Inflammatory macrophage (primary cell): Measurements from ENCODE around the gene PRRT1B.

Source experiments
- DNase-seq, 2 donors: peaks; one replicate each; pipeline ENCODE4 v3.0.0-alpha.2; 2020 to 2022

The PRRT1B gene

DNA sequence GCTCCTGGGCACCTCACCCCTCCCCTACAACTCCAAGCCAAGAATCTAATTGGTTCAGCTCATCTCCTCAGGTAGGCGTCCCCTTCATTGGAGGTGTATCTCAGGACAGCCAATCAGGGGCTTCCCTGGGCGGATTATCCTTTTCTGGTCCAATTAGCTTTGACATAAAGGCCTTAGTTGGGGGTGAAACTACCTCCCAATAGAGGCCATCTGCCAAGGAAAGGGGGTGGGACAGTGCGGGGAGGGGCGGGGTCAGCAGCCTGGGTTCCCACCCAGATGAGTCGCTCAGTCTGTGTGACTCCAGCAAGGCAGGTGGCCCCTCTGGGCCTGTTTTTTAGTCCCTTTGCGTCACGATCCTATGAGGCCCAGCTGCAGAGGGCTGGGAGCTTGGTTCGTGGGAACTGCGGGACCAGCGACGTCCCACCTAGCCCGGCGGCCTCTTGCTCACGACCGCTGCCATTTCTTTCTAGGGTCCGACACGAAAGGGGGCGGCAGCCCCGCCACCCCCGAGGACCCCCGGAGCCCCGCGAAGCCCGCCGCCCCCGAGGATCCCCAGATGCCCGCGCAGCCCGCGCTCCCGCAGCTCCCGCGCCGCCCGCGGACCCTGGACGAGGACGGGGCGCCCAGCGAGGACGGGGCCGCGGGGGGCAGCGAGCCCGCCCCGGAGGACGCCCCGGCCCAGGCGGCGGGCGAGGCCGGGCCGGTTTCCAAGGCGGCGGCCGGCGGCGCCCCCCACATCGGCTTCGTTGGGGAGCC, 8.9 kb downstream of the PRRT1B start:
- DNase-seq = no peak

DNA sequence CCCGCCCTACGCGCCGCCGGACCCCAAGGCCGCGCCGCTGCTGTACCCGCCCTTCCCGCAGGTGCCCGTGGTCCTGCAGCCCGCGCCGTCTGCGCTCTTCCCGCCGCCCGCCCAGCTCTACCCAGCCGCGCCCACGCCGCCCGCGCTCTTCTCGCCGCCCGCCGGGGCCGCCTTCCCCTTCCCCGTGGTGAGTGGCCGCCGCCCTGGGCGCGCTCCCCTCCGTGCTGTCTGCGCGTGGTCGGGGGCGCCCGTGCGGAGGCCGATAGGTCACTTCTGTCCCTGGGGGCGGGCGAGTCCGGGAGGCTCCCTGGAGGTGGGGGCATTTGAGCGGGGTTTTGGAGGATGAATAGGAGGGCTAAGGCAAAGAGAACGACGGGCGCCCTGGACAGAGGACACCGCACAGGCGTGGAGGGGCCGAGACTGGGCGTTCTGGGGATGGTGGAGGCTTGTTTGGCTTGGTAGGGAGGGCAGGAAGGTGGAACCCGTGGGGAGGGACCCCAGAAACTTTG, 9.6 kb downstream of the PRRT1B start:
- no peak for DNase-seq

DNA sequence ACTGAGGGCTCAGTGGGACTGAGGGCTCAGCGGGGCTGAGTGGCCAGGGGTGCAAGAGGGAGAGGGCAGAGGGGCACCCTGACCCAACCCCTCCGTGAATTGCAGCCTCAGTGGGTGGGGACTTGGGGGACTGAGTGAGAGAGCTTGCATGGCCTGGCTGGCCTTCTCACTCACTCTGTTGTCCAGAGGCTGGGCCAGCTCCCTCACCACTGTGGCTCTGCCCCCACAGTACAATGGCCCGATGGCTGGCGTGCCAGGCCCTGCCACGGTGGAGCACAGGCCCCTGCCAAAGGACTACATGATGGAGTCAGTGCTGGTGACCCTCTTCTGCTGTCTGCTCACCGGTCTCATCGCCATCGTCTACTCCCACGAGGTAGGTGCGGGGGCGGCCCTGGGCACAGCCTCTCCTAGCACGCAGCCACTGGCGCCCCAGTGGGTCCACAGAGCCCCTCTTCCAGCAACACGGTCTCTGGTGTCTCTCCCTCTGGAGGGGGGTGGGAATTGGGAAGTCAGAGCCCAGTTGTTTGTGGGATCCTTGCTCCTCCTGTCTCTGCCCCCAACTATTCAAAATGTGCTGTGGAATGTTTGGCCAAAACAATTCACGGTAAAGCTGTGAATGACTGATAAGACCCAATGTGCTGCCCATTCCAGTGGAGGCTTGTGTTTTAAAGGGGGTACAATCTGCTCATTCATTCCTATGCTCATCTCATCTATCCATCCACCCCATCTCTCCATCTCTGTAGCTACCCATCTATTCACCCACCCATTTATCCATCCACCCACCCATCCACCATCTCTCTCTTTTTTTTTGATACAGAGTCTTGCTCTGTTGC, 10.7 kb downstream of the PRRT1B start:
- DNase-seq = no peak

- DNase-seq = no peak
Observed at GRCh38 chr9:131557855-131558548, 12.7 kb downstream of the PRRT1B start.

- DNase-seq = peak; percentile 47 to 73
Observed at GRCh38 chr9:131559421-131560000, 14.2 kb downstream of the PRRT1B start.

DNA sequence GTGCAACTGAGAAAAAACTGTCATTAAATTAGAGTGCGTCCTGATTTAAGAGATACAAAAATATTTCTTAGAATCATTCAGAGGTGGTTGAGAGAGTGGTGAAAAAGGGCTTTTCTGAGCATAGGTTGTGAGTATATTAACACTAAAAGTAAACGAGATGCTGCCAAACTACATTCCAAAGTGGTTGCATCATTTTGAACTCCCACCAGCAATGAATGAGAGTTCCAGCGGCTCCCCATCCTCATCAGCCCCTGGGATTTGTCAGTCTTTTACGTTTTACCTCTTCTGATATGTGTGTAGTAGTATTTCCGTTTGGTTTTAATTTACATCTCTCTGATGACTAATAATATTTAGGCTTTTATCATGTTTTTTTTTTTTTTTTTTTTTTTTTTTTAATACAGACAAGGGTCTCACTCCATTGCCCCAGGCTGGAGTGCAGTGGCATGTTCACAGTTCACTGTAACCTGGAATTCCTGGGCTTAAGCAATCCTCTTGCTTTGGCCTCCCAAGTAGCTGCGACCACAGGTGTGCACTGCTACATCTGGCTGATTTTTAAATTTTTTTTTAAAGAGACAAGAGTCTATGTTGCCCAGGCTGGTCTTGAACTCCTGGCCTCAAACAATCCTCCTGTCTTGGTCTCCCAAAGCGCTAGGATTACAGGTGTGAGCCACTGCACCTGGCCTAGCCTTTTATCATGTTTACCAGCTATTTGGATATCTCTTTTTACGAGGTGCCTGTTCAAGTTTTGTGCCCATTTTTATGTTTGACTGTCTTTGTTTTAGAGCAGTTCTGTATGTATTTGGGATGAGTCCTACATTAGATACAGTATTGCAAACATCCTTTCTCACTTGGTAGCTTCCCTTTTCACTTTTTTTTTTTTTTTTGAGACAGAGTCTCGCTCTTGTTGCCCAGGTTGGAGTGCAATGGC, 17.0 kb downstream of the PRRT1B start:
- DNase-seq = no peak

DNA sequence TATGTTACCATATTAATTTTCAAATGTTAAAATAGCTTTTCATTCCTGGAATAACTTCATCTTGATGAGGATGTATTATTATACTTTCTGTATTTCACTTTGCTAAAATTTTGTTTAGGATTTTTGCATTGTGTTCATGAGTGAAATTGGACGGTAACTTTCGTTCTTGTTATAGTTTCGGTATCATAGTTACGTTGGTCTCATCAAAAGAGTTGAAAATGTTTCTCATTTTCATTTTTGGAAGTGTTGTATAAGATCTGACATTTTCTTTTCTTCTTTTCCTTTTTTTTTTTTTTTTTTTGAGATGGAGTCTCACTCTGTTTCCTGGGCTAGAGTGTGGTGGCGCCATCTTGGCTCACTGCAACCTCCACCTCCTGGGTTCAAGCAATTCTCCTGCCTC, 20.0 kb downstream of the PRRT1B start:
- DNase-seq = no peak

DNA sequence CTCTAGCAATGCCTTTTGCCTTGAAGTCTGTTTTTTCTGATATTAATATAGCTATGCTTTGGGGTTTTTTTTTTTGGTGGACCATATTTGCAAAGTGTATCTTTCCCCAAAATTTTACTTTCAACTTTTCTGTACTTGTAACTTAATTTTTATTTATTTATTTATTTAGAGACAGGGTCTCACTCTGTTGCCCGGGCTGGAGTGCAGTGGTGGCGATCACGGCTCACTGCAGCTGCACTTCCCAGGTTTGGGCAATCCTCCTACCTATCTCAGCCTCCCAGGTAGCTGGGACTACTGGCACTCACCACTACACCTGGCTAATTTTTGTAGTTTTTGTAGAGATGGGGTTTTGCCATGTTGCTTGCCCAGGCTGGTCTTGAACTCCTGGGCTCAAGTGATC, 20.8 kb downstream of the PRRT1B start:
- no peak for DNase-seq

GRCh38 chr9:131567910-131568309, 22.6 kb downstream of the PRRT1B start:
- DNase-seq = no peak

DNA sequence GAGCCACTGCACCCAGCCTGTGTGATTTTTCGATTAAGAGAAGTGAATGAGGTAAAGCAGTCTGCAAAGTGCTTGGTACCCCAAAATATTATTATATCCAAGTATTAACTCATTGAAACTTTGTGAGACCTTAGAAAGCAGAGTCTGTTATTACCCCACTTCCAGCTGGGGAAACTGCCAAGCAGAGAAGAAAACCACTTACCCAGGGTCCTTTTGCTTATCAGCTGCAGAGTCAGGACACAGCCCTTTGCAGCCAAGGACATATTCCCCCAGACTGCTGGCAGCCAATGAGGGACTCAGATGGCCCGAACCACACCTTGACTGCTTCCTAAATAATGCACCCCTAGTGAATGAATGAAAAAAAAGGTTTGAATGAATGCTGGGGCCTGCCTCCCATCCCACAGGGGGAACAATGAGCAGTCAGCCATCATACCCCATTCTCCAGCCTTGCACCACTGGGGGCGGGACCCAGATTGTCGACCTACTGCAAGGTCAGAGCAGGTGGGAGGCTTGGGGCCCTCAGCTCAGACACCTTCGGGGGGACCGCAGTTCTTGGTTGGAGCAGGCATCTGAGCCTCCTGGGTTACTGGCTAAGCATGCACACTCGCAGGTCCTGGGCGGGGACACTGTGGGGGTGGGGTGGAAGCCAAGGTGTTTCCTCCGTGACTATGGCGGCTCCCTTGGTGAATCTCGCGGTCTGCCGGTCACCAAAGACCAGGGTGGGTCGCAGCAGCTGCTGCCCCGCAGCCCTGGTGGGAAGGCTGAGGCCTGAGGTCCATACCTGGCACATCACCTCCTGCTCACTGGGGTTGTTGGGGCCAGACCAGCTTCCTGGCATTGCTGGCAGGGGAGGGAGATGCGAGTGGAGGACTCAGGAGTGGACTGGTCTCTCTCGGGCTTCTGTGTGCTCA, 29.7 kb downstream of the PRRT1B start:
- no peak for DNase-seq

GRCh38 chr9:131575946-131576853, 30.9 kb downstream of the PRRT1B start:
- DNase-seq = no peak

DNA sequence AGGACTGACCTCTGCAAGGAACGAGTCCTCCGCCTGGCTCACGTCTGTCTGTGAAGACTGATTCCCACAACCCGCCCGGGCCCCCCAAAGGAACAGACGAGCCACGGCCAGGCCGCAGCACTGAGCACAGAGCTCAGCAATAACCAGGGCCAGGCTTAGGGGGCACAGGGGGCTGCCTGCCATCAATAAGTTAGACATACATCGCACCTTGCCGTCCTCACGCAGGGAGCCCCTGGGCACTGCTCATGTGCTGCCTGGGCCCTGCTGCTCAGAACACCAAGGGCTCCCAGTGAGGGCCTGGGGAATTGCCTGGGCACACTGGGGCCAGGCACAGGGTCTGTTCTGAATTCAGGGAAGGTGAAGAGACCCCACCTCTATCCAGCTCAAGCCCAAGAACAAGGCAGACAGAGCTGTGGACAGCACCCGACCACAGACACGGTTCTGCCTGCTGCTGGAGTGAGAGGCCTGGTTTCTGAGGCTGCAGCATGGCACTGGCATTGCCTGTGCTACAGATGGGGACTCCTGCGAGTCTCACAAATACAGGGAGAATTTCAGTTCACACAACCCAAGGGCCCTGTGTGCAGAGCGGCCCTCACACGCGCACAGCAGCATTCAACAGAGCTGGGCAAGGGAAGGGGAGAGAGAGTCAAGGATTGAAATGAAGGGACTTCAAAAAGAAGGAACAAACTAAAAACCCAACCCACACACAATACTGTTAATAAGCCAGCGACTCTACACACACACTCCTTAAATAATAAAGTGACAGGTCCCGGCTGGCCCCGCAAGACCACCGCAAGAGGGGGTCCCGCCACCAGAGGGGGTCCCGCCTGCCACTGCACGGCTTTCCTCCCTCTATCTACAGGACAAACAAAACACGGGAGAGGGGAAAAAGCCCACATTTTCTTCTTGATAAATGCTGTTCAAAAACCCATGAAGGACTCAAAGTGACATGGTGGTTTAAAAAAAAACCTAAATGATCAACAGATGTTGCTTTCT, 32.0 kb downstream of the PRRT1B start:
- DNase-seq = no peak

DNA sequence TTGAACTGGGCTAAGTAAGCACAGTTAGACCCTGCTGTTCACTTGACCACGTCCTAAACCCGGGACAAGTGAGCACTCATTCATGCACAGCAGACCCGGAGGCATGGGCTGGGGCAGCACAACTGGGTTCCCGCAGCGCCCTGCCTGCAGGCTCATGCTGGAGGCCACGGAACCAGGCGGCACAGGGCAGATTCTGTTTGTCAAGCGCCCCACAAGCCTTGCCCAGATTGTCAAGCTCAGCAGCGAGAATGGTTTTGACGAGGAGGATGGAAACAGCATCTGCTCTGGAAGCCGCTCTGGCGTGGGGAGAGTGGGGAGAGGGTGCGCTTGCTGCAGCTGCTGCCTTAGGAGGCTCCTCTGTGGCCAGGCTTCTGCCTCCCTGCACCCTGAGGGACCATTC, 32.7 kb downstream of the PRRT1B start:
- no peak for DNase-seq

DNA sequence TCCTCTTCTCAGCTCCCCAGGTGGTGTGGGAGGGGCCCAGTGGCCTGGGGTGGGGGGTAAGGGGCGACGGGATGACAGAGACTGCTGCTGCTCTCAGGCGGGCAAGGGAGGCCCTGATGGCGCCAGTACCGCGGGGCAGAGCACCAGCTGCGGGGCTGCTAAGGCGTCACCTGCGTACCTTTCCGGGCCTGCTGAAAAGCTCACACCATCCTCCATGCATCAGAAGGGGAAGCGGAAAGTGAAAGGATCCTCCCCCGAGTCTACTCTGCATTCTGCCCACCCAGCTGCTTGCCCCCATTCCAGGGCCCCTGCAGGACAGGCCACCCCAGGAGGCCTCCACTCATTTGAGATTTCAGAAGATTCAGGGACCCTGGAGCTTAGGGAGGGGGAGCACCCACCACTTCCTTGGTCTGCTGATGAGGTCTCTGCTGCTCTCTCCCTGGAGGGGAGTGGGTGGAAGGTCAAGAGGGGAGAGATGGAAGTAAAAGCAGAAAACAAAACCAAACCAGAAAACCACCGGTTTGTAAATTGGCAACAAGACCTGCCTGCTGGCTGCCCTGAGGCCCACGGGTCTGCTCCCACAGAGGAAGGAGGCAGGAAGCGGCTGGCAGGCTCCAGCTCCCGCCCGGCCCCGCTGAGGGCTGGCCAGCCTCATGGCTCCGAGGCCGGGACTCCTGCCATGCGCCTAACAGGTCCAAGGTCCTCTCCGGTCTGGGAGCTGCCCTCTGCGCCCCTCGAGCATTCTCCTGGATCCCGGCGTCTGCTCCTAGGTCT, 33.6 kb downstream of the PRRT1B start:
- DNase-seq = peak in 1 of 2 donors; percentile 47

GRCh38 chr9:131579789-131580211, 34.5 kb downstream of the PRRT1B start:
- DNase-seq = no peak

DNA sequence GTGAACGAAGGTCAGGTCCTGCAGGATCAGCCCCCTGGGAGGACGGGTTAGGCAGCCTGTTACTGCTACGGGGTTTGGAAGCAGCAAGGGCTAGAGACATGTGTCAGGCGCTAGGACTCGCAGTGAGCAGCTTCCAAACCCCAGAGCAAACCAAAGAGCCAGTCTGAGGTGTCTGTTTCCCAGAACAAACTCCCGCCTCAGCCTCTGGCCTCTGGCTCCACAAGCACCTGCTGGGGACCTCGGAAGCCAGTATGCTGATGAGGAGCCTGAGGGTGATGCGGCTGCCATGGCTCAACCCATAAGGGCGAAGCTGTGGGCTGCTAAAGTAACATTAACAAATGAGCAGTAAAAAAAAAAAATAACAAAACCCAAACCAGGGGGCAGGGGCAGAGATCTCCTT, 35.0 kb downstream of the PRRT1B start:
- no peak for DNase-seq

DNA sequence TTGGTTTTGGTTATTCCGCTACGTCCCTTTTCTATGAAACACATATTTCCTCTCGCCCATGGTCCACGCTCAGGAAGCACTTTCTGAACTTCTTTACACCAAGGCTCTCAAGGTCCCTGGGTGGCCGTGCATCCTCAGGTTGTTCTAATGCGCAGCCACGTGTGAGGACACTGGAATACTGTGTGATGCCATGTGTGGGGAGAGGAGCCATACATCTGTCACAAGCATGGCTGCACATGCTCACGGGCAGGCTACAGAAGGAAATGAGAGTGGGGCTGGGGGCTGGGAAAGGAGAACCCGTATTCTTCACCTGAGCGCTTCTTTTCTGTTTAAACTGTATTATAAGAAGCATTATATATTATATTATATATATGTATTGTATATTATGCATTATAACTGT, 36.7 kb downstream of the PRRT1B start:
- DNase-seq = no peak
